K562 (cell line): ENCODE data around the gene EDEM1. TPM values are rescaled to one million over a fixed set of nuclear protein-coding genes. Genes with fewer than 3 reads are reported as not detected.

Experiments used
- ATF4 ChIP-seq: fragments of 450-650 bp; formaldehyde crosslinking; IDR thresholded peaks from 2 replicates; pipeline ENCODE4 v1.4.0; 2022; ENCODE audit warnings: mild to moderate bottlenecking, moderate library complexity
- CBFA2T3 ChIP-seq: fragments of 450-650 bp; IDR thresholded peaks from 2 replicates; pipeline ENCODE4 v1.6.1; 2017
- CC2D1A ChIP-seq: fragments of 450-650 bp; IDR thresholded peaks from 2 replicates; pipeline ENCODE4 v1.6.1; 2017; ENCODE audit warnings: mild to moderate bottlenecking
- EGR1 ChIP-seq: fragments of 450-650 bp; conservative IDR thresholded peaks from 2 replicates; pipeline ENCODE4 v1.6.1; 2017; ENCODE audit warnings: mild to moderate bottlenecking
- EP300 ChIP-seq: IDR thresholded peaks from 2 replicates; pipeline ENCODE4 v1.6.1; 2012; ENCODE audit warnings: low read length, improper control_type of control experiment
- ESRRB ChIP-seq: fragments of 250-450 bp; sonication (Bioruptor Pico); IDR thresholded peaks from 2 replicates; pipeline ENCODE4 v1.5.0; 2020; ENCODE audit warnings: mild to moderate bottlenecking, moderate library complexity, borderline replicate concordance
- FOXP4 ChIP-seq: sonication (generic); formaldehyde crosslinking; IDR thresholded peaks from 2 replicates; pipeline ENCODE4 v1.8.0; 2022; ENCODE audit warnings: mild to moderate bottlenecking, missing genetic modification reagents, borderline replicate concordance
- GTF2E2 ChIP-seq: fragments of 200-800 bp; sonication (Bioruptor generic); IDR thresholded peaks from 2 replicates; pipeline ENCODE4 v1.6.1; 2016; ENCODE audit warnings: missing genetic modification characterization, missing compliant biosample characterization
- IRF9 ChIP-seq: fragments of 450-650 bp; IDR thresholded peaks from 2 replicates; pipeline ENCODE4 v1.6.1; 2016; ENCODE audit warnings: missing biosample characterization, missing genetic modification characterization
- KLF6 ChIP-seq: fragments of 250-450 bp; sonication (Bioruptor Pico); IDR thresholded peaks from 2 replicates; pipeline ENCODE4 v1.4.0; 2020; ENCODE audit warnings: mild to moderate bottlenecking, moderate library complexity, borderline replicate concordance
- NCOR1 ChIP-seq: fragments of 450-650 bp; IDR thresholded peaks from 2 replicates; pipeline ENCODE4 v1.6.1; 2016; ENCODE audit warnings: mild to moderate bottlenecking, moderate library complexity
- NFE2L1 ChIP-seq: fragments of 450-650 bp; IDR thresholded peaks from 2 replicates; pipeline ENCODE4 v1.6.1; 2016; ENCODE audit warnings: missing genetic modification characterization, low read depth, mild to moderate bottlenecking, missing compliant biosample characterization, moderate library complexity, borderline replicate concordance
- PCBP1 ChIP-seq: fragments of 200-400 bp; formaldehyde crosslinking; IDR thresholded peaks from 2 replicates; pipeline ENCODE4 v1.6.1; 2018; ENCODE audit warnings: mild to moderate bottlenecking, low read depth, low read length; ENCODE audit not compliant: poor library complexity, severe bottlenecking
- PRPF4 ChIP-seq: fragments of 200-400 bp; formaldehyde crosslinking; IDR thresholded peaks from one replicate; pipeline ENCODE4 v1.6.1; 2017; ENCODE audit warnings: low read length, low read depth, mild to moderate bottlenecking; ENCODE audit not compliant: insufficient read depth, poor library complexity, severe bottlenecking
- TAF7 ChIP-seq: fragments of 450-650 bp; IDR thresholded peaks from 2 replicates; pipeline ENCODE4 v1.6.1; 2016; ENCODE audit warnings: missing genetic modification characterization, missing compliant biosample characterization
- ZFP30 ChIP-seq: fragments of 250-450 bp; sonication (Bioruptor Pico); IDR thresholded peaks from 2 replicates; pipeline ENCODE4 v1.8.0; 2022; ENCODE audit warnings: moderate library complexity, mild to moderate bottlenecking, inconsistent platforms, borderline replicate concordance
- ZNF280B ChIP-seq: fragments of 250-450 bp; sonication (Bioruptor Pico); IDR thresholded peaks from 2 replicates; pipeline ENCODE4 v1.5.1; 2021; ENCODE audit warnings: mild to moderate bottlenecking
- ZNF551 ChIP-seq: fragments of 250-450 bp; sonication (Bioruptor Pico); IDR thresholded peaks from 2 replicates; pipeline ENCODE4 v1.5.0; 2021; ENCODE audit warnings: mild to moderate bottlenecking, moderate library complexity
- ZNF639 ChIP-seq, 2 experiments: fragments of 200-800 bp in 1 of 2; sonication (Bioruptor generic) in 1 of 2; sonication (generic) in 1 of 2; formaldehyde crosslinking in 1 of 2; IDR thresholded peaks in 1 of 2; conservative IDR thresholded peaks in 1 of 2; 2 replicates each; pipeline versions ENCODE4 v1.5.0 to v1.6.1; 2016 to 2020; ENCODE audit warnings: missing compliant biosample characterization in 1 of 2, missing genetic modification characterization in 1 of 2, missing genetic modification reagents in 1 of 2
- ZNF696 ChIP-seq: fragments of 250-450 bp; sonication (Bioruptor Pico); conservative IDR thresholded peaks from 2 replicates; pipeline ENCODE4 v1.4.0; 2020; ENCODE audit warnings: mild to moderate bottlenecking, moderate library complexity
- ZNF717 ChIP-seq: fragments of 250-450 bp; sonication (Bioruptor Pico); IDR thresholded peaks from 2 replicates; pipeline ENCODE4 v1.5.0; 2021
- polyA plus RNA-seq, 8 experiments: library from polyadenylated mRNA; depleted of rRNA in 4 of 8; stranded (reverse) in 5 of 8; unstranded in 3 of 8; fragments of >200 nt; fragmentation: Nextera tagmentation in 2 of 8; fragmentation: Illumina TruSeq in 1 of 8; extraction: Ambion mirVana in 2 of 8; extraction: Trizol in 1 of 8; gene quantifications; 2 replicates each; pipeline versions ENCODE4 v1.2.1 to v1.2.3, GENCODE V29; 2011 to 2014; ENCODE audit warnings: inconsistent platforms in 1 of 8, missing spikeins in 1 of 8
- total RNA-seq, 7 experiments: library from RNA; depleted of rRNA in 6 of 7; stranded (reverse); fragments of >200 nt in 6 of 7; fragmentation: Illumina TruSeq in 2 of 7; extraction: Trizol in 2 of 7; gene quantifications; 2 replicates each; pipeline versions ENCODE4 v1.2.1 to v1.2.3, GENCODE V29; 2011 to 2021; ENCODE audit warnings: low replicate concordance in 1 of 7

Gene EDEM1
- total and polyA plus RNA-seq, 9 of the 15 experiments (the other 6 are each of a cell fraction or from before 2014, with no cell fraction given), result 6.2 to 36.7 (median 14.3) TPM

- no peak for TF ChIP-seq ATF4 (CRISPR knock-in tag)
- no peak for TF ChIP-seq PRPF4
- no peak for TF ChIP-seq CBFA2T3
- TF ChIP-seq NFE2L1 (tag), result no peak
- TF ChIP-seq IRF9 (tag), result no peak
- no peak for TF ChIP-seq ZFP30 (CRISPR knock-in tag)
- TF ChIP-seq ZNF696 (CRISPR knock-in tag), result no peak
- TF ChIP-seq CC2D1A, result no peak
- TF ChIP-seq EGR1, result 0 out of 2 replicates have a peak, but pooled peaks have one; percentile 12
- peak in 1 of 2 experiments; percentile 67; a peak in 2 of 4 replicates for TF ChIP-seq ZNF639 (CRISPR knock-in tag; conservative IDR thresholded peaks at IDR 0.05 in 1 of 2, IDR thresholded peaks at IDR 0.05 in 1 of 2)
- TF ChIP-seq ESRRB, result no peak
- no peak for TF ChIP-seq ZNF551 (CRISPR knock-in tag)
- TF ChIP-seq GTF2E2, result no peak
- no peak; the same call in 1 of the 2 replicates for TF ChIP-seq NCOR1
- no peak for TF ChIP-seq EP300
- 0 out of 2 replicates have a peak, but pooled peaks have one; percentile 55 for TF ChIP-seq TAF7
- no peak for TF ChIP-seq ZNF280B (CRISPR knock-in tag)
- TF ChIP-seq ZNF717, result no peak
- TF ChIP-seq PCBP1, result no peak
- TF ChIP-seq KLF6 (CRISPR knock-in tag), result no peak
- TF ChIP-seq FOXP4 (CRISPR knock-in tag), result 0 out of 2 replicates have a peak, but pooled peaks have one; percentile 25
Measured at GRCh38 chr3:5187156-5187919, at the start of gene EDEM1 (continued).
